AG04450 (cell line): ENCODE results near the gene CCDC137. TPM values are rescaled to one million over a fixed set of nuclear protein-coding genes. Genes with fewer than 3 reads are reported as not detected.

ENCODE experiments used
- CTCF ChIA-PET: fragments of 300-600, 350-600 bp; formaldehyde crosslinking; extraction: SDS; loops from one replicate; lab custom pipeline; 2022; ENCODE audit warnings: antibody characterized with exemption, inconsistent platforms; lab: Charles Lee
- POLR2A ChIA-PET: fragments of 350-600 bp; formaldehyde crosslinking; extraction: SDS; loops from one replicate; lab custom pipeline; 2021; ENCODE audit warnings: antibody characterized with exemption, inconsistent platforms; lab: Yijun Ruan, JAX
- DNase-seq: peaks from one replicate; pipeline ENCODE4 v3.0.0-alpha.2; 2011; ENCODE audit warnings: low read depth, low spot score
- H3K27ac ChIP-seq: one replicate; pipeline ENCODE4 v1.5.1; 2012; ENCODE audit warnings: low read depth, low read length, control low read depth
- H3K27me3 ChIP-seq: one replicate; pipeline ENCODE4 v1.6.0; 2012; ENCODE audit warnings: low read length; ENCODE audit not compliant: control insufficient read depth, insufficient read depth
- H3K4me3 ChIP-seq: 2 replicates; pipeline ENCODE4 v1.5.1; 2011; ENCODE audit warnings: mild to moderate bottlenecking, low read depth, low read length, control low read depth
- H3K9me3 ChIP-seq: 2 replicates; pipeline ENCODE4 v1.5.1; 2012; ENCODE audit warnings: low read length; ENCODE audit not compliant: control insufficient read depth, insufficient read depth
- polyA plus RNA-seq: library from polyadenylated mRNA; depleted of rRNA; stranded (reverse); fragments of >200 nt; gene quantifications from 2 replicates; pipeline ENCODE4 v1.2.3, GENCODE V29; 2011
- TF ChIP-seq, protein P1 (sequence below): IDR thresholded peaks from 2 replicates; pipeline ENCODE4 v1.5.1; 2011; ENCODE audit warnings: low read depth, low read length, control low read depth, inconsistent platforms

The CCDC137 gene
- polyA plus RNA-seq, 1 experiment, result 10.7 TPM

GRCh38 chr17:81702934-81703746 is 36.6 kb downstream of the CCDC137 start, which contains the start of gene MRPL12:
Gene MRPL12 (plus strand): TSS chr17:81703367. CDS start chr17:81703502, 135 bp downstream.
- TF ChIP-seq, protein P1, sequence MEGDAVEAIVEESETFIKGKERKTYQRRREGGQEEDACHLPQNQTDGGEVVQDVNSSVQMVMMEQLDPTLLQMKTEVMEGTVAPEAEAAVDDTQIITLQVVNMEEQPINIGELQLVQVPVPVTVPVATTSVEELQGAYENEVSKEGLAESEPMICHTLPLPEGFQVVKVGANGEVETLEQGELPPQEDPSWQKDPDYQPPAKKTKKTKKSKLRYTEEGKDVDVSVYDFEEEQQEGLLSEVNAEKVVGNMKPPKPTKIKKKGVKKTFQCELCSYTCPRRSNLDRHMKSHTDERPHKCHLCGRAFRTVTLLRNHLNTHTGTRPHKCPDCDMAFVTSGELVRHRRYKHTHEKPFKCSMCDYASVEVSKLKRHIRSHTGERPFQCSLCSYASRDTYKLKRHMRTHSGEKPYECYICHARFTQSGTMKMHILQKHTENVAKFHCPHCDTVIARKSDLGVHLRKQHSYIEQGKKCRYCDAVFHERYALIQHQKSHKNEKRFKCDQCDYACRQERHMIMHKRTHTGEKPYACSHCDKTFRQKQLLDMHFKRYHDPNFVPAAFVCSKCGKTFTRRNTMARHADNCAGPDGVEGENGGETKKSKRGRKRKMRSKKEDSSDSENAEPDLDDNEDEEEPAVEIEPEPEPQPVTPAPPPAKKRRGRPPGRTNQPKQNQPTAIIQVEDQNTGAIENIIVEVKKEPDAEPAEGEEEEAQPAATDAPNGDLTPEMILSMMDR, result no peak
- CTCF ChIA-PET, result no interaction called here
- DNase-seq, result peak; percentile 58

DNA sequence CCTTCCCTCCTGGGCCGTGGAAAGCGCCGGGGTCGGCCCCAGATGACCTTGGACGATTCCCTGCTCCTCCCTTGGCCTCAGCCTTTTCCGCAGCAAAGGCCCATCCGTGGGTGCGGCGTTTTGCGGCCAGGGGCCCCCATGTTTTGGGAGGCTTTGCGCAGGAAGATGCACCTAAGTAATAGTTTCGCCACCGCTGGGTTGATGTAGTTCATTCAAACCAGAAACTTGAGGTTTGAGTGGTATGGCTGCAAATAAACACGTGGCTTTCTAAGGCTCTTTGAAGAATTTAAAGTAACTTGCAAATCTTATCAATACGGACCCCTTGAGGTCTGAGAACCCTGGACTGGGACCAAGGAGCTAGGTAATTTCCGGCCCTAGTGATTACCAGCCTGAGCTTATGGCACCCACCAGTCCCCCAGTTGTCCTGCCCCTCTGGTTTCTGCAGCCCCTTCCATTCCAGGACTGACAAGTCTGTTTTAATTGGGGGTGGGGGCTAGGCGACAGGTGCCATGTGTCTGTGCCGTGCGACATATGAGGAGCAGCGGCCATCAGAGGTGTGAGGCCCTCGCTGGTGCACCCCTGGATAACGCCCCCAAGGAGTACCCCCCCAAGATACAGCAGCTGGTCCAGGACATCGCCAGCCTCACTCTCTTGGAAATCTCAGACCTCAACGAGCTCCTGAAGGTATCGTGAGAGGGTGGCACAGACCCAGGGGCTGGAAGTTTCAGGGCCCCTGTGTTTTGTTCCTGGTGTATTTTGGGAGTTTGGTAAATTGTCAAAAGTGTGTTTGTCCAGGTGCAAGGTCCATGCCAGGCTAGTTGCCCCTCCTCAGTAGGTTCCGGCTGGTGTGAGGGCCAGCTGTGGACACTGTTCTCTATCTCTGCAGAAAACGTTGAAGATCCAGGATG is 37.5 kb downstream of the CCDC137 start:
- DNase-seq, result no peak
- ChIA-PET POLR2A (interaction anchor here (0.5 to 3.8 kb wide), 10 partner anchors 8 to 192 kb away, joined by 3 to 35 read pairs (median 4); partner anchors contain the start of genes ACTG1, ARL16, CCDC137 and HGS), CTCF (no interaction called here)
- H3K27me3 ChIP-seq, result no peaks in the 10 kb centered on the region
- H3K27ac ChIP-seq, result peak overlapping the region; percentile 21
- TF ChIP-seq, protein P1, result no peak
- H3K9me3 ChIP-seq, result no peaks in the 10 kb centered on the region; the same call in 1 of the 2 replicates
- H3K4me3 ChIP-seq, result peak overlapping the region; percentile 90

More at GRCh38 chr17:81702934-81703746, 36.6 kb downstream of the CCDC137 start, which contains the start of gene MRPL12:
- Histone ChIP-seq H3K27ac (peak within 1 kb of the TSS; percentile 87), H3K27me3 (no peaks in the 10 kb centered on the region), H3K4me3 (peak within 1 kb of the TSS; percentile 90), H3K9me3 (no peaks in the 10 kb centered on the region; the same call in 1 of the 2 replicates)
- POLR2A ChIA-PET, result interaction anchor here (0.5 to 3.8 kb wide), 15 partner anchors 8 to 341 kb away, joined by 3 to 35 read pairs (median 4); partner anchors contain the start of genes ACTG1, ARL16, CCDC137 and HGS

GRCh38 chr17:81705518-81706231 is 39.1 kb downstream of the CCDC137 start:
- no peak for DNase-seq
- no peaks in the 10 kb centered on the region; the same call in 1 of the 2 replicates for H3K9me3 ChIP-seq
- CTCF ChIA-PET, result no interaction called here
- POLR2A ChIA-PET, result no interaction called here
- H3K27ac ChIP-seq, result no peak overlapping the region
- TF ChIP-seq, protein P1, result no peak
- H3K4me3 ChIP-seq, result no peak overlapping the region
- H3K27me3 ChIP-seq, result no peaks in the 10 kb centered on the region

GRCh38 chr17:81706232-81706611 is 39.7 kb downstream of the CCDC137 start:
- POLR2A ChIA-PET, result no interaction called here
- DNase-seq, result no peak
- Histone ChIP-seq H3K4me3 (no peak overlapping the region), H3K9me3 (no peaks in the 10 kb centered on the region; the same call in 1 of the 2 replicates), H3K27me3 (no peaks in the 10 kb centered on the region), H3K27ac (no peak overlapping the region)
- CTCF ChIA-PET, result no interaction called here
- TF ChIP-seq, protein P1, result no peak
